GM23338 (cell line): ENCODE results near the gene OPALIN. TPM values are rescaled to one million over a fixed set of nuclear protein-coding genes. Genes with fewer than 3 reads are reported as not detected.

Experiments
- ATAC-seq: fragments of 200-7000 bp; cut with Tn5 transposase; 3 replicates; pipeline ENCODE4 v1.9.1; 2020
- DNase-seq: peaks from one replicate; pipeline ENCODE4 v3.0.0-alpha.2; 2015; ENCODE audit warnings: low spot score
- H2AFZ ChIP-seq: fragments of 200-600 bp; sonication (generic); 2 replicates; pipeline ENCODE4 v1.8.0; 2016; ENCODE audit warnings: antibody characterized with exemption, mild to moderate bottlenecking, moderate library complexity
- H3F3A ChIP-seq: fragments of 200-600 bp; sonication (generic); replicated peaks from 2 replicates; pipeline ENCODE4 v1.8.0; 2017; ENCODE audit warnings: antibody characterized with exemption, mixed run types, low read depth
- H3K27ac ChIP-seq: fragments of 200-600 bp; sonication (generic); 2 replicates; pipeline ENCODE4 v1.6.1; 2016; ENCODE audit warnings: low read depth
- H3K27me3 ChIP-seq: fragments of 200-600 bp; sonication (generic); 2 replicates; pipeline ENCODE4 v1.8.0; 2016; ENCODE audit warnings: mild to moderate bottlenecking, mixed run types, moderate library complexity; ENCODE audit not compliant: insufficient read depth
- H3K36me3 ChIP-seq: fragments of 200-600 bp; sonication (generic); 2 replicates; pipeline ENCODE4 v1.8.0; 2016; ENCODE audit warnings: mild to moderate bottlenecking; ENCODE audit not compliant: insufficient read depth
- H3K4me1 ChIP-seq: fragments of 200-600 bp; sonication (generic); 2 replicates; pipeline ENCODE4 v1.8.0; 2016; ENCODE audit warnings: mild to moderate bottlenecking, moderate library complexity; ENCODE audit not compliant: insufficient read depth
- H3K4me2 ChIP-seq: fragments of 200-600 bp; sonication (generic); 2 replicates; pipeline ENCODE4 v1.7.1; 2017; ENCODE audit warnings: mixed run types
- H3K4me3 ChIP-seq: fragments of 200-600 bp; sonication (generic); 2 replicates; pipeline ENCODE4 v1.6.1; 2016; ENCODE audit warnings: mixed run types
- H3K79me2 ChIP-seq: fragments of 200-600 bp; sonication (generic); replicated peaks from 2 replicates; pipeline ENCODE4 v1.8.0; 2017; ENCODE audit warnings: mild to moderate bottlenecking; ENCODE audit not compliant: insufficient read depth
- H3K9me2 ChIP-seq: fragments of 200-600 bp; sonication (generic); 2 replicates; pipeline ENCODE4 v1.8.0; 2017; ENCODE audit not compliant: insufficient read depth
- H4K20me1 ChIP-seq: fragments of 200-600 bp; sonication (generic); replicated peaks from 2 replicates; pipeline ENCODE4 v1.8.0; 2017; ENCODE audit warnings: mild to moderate bottlenecking; ENCODE audit not compliant: insufficient read depth
- H3K27ac Mint-ChIP-seq: 2 replicates; pipeline ENCODE4 v1.8.0; 2020; ENCODE audit warnings: inconsistent platforms, mild to moderate bottlenecking, moderate library complexity, mixed read lengths
- H3K27me3 Mint-ChIP-seq: 3 replicates; pipeline ENCODE4 v1.8.0; 2022; ENCODE audit warnings: low read depth, mild to moderate bottlenecking, moderate library complexity, mixed read lengths, inconsistent platforms; ENCODE audit not compliant: insufficient read depth, poor library complexity
- H3K36me3 Mint-ChIP-seq: 3 replicates; pipeline ENCODE4 v1.8.0; 2021; ENCODE audit warnings: low read depth, mild to moderate bottlenecking, inconsistent platforms, moderate library complexity, mixed read lengths
- H3K4me1 Mint-ChIP-seq: 3 replicates; pipeline ENCODE4 v1.8.0; 2020; ENCODE audit warnings: mild to moderate bottlenecking, inconsistent platforms, mixed read lengths
- H3K4me3 Mint-ChIP-seq: 3 replicates; pipeline ENCODE4 v1.8.0; 2021; ENCODE audit warnings: moderate library complexity, mild to moderate bottlenecking, inconsistent platforms, mixed read lengths
- H3K9me3 Mint-ChIP-seq: 3 replicates; pipeline ENCODE4 v1.8.0; 2020; ENCODE audit warnings: moderate library complexity, mild to moderate bottlenecking, inconsistent platforms, mixed read lengths
- ETS1 ChIP-seq: IDR thresholded peaks from 2 replicates; pipeline ENCODE4 v1.6.1; 2016; ENCODE audit warnings: antibody characterized with exemption
- EZH2 ChIP-seq: fragments of 200-600 bp; sonication (generic); IDR thresholded peaks from one replicate; pipeline ENCODE4 v1.8.0; 2017; ENCODE audit warnings: antibody characterized with exemption, mild to moderate bottlenecking, low read depth; ENCODE audit not compliant: unreplicated experiment
- polyA plus RNA-seq: library from polyadenylated mRNA; unstranded; fragments of >200 nt; fragmentation: Nextera tagmentation; extraction: Ambion mirVana; gene quantifications from 2 replicates; pipeline ENCODE4 v1.2.1, GENCODE V29; 2016
- total RNA-seq: library from RNA; depleted of rRNA; stranded (reverse); fragments of >200 nt; shearing (Covaris generic); gene quantifications from 2 replicates; pipeline ENCODE4 v1.2.3, GENCODE V29; 2014
- TF ChIP-seq, protein P1 (sequence below): fragments of 250-450 bp; sonication (Bioruptor Pico); IDR thresholded peaks from 2 replicates; pipeline ENCODE4 v1.5.0; 2020; ENCODE audit warnings: mild to moderate bottlenecking, moderate library complexity

The OPALIN gene
- total and polyA plus RNA-seq, 2 experiments from 2014 or later, result not detected

DNA sequence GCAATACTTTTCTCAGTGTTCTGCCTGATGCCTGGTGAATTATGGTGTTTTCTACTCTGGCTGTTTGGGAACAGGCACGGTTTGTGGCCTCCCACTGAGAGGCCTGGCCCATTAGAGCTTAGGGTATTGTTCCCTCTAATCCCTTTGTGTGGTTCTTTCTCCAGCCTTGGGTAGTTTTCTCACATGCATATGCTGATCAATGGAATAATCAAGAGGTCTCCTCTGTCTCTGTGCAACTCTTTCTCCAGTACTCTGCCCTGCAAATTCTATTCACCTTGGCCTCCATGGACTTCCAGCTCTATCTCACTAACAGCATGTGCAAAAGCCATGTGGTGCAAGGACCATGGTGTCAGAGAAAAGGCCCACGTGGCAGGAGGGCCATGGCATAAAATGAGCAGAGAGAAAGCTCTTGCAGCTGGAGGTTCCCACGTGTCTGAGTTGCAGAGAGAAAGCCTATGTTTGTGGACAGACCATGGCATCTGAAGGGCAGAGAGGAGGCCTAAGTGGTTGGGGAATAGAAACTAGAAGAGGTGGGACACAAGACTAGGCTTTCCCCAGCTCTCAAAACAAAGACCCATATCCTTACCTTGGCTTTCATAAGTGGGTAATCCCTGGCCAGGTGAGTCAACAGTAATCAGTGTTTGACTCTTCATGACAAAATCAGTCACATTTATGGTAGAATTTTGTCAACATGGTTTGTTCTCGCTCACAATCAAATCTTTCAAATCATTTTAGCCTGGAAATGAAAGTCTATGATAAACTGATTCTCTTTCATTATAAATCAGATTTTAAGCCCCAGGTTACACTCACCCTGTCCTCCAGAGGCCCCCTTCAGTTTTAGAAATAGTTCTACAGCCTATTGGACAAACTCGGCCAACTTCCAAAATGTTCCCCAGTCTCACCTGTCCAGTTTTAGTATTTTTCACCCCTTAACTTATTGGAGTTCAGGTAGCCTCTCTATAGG, 17.3 kb downstream of the OPALIN start:
- ATAC-seq, result peak; percentile 73
- H3K9me3 Mint-ChIP-seq, result peaks cover 13% of the 10 kb centered on the region
- H3K4me1 Mint-ChIP-seq, result peaks cover 41% of the 10 kb centered on the region
- peak; percentile 31 for DNase-seq
- H3K27ac ChIP-seq, result no peak overlapping the region
- no peaks in the 10 kb centered on the region for H3K79me2 ChIP-seq
- no peaks in the 10 kb centered on the region for H4K20me1 ChIP-seq
- H3K36me3 ChIP-seq, result no peaks in the 10 kb centered on the region
- no peaks in the 10 kb centered on the region for H3F3A ChIP-seq
- peaks cover 4% of the 10 kb centered on the region; the same call in 1 of the 2 replicates for H3K9me2 ChIP-seq
- peaks cover 10% of the 10 kb centered on the region for H3K27me3 Mint-ChIP-seq
- peaks cover 22% of the 10 kb centered on the region for H3K36me3 Mint-ChIP-seq
- H3K4me3 ChIP-seq, result no peak overlapping the region
- peak overlapping the region; percentile 4; the same call in 1 of the 2 replicates for H2AFZ ChIP-seq
- H3K4me2 ChIP-seq, result no peak overlapping the region
- no peak overlapping the region for H3K4me3 Mint-ChIP-seq
- H3K27me3 ChIP-seq, result no peaks in the 10 kb centered on the region
- H3K27ac Mint-ChIP-seq, result no peak overlapping the region
- H3K4me1 ChIP-seq, result peaks cover 13% of the 10 kb centered on the region
- TF ChIP-seq, protein P1, sequence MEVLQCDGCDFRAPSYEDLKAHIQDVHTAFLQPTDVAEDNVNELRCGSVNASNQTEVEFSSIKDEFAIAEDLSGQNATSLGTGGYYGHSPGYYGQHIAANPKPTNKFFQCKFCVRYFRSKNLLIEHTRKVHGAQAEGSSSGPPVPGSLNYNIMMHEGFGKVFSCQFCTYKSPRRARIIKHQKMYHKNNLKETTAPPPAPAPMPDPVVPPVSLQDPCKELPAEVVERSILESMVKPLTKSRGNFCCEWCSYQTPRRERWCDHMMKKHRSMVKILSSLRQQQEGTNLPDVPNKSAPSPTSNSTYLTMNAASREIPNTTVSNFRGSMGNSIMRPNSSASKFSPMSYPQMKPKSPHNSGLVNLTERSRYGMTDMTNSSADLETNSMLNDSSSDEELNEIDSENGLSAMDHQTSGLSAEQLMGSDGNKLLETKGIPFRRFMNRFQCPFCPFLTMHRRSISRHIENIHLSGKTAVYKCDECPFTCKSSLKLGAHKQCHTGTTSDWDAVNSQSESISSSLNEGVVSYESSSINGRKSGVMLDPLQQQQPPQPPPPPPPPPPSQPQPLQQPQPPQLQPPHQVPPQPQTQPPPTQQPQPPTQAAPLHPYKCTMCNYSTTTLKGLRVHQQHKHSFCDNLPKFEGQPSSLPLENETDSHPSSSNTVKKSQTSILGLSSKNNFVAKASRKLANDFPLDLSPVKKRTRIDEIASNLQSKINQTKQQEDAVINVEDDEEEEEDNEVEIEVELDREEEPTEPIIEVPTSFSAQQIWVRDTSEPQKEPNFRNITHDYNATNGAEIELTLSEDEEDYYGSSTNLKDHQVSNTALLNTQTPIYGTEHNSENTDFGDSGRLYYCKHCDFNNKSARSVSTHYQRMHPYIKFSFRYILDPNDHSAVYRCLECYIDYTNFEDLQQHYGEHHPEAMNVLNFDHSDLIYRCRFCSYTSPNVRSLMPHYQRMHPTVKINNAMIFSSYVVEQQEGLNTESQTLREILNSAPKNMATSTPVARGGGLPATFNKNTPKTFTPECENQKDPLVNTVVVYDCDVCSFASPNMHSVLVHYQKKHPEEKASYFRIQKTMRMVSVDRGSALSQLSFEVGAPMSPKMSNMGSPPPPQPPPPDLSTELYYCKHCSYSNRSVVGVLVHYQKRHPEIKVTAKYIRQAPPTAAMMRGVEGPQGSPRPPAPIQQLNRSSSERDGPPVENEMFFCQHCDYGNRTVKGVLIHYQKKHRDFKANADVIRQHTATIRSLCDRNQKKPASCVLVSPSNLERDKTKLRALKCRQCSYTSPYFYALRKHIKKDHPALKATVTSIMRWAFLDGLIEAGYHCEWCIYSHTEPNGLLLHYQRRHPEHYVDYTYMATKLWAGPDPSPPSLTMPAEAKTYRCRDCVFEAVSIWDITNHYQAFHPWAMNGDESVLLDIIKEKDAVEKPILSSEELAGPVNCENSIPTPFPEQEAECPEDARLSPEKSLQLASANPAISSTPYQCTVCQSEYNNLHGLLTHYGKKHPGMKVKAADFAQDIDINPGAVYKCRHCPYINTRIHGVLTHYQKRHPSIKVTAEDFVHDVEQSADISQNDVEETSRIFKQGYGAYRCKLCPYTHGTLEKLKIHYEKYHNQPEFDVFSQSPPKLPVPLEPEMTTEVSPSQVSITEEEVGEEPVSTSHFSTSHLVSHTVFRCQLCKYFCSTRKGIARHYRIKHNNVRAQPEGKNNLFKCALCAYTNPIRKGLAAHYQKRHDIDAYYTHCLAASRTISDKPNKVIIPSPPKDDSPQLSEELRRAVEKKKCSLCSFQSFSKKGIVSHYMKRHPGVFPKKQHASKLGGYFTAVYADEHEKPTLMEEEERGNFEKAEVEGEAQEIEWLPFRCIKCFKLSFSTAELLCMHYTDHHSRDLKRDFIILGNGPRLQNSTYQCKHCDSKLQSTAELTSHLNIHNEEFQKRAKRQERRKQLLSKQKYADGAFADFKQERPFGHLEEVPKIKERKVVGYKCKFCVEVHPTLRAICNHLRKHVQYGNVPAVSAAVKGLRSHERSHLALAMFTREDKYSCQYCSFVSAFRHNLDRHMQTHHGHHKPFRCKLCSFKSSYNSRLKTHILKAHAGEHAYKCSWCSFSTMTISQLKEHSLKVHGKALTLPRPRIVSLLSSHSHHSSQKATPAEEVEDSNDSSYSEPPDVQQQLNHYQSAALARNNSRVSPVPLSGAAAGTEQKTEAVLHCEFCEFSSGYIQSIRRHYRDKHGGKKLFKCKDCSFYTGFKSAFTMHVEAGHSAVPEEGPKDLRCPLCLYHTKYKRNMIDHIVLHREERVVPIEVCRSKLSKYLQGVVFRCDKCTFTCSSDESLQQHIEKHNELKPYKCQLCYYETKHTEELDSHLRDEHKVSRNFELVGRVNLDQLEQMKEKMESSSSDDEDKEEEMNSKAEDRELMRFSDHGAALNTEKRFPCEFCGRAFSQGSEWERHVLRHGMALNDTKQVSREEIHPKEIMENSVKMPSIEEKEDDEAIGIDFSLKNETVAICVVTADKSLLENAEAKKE (CRISPR knock-in tag), result peak; percentile 91; the same call in 1 of the 2 replicates
- no peak for TF ChIP-seq EZH2
- no peak for TF ChIP-seq ETS1
